A673 (cell line): Measurements from ENCODE around the gene CYP19A1. TPM values are rescaled to one million over a fixed set of nuclear protein-coding genes. Genes with fewer than 3 reads are reported as not detected.

ENCODE experiments used
- BruUV-seq: library from RNA; stranded (reverse); fragments of 400-500 nt; replicated peaks from 2 replicates; lab custom pipeline; 2021; lab: Mats Ljungman, UMichigan
- CTCF ChIA-PET: fragments of 300-600 bp; sonication (Branson Sonifier 250); formaldehyde crosslinking; loops from one replicate; lab custom pipeline; 2022; ENCODE audit warnings: antibody characterized with exemption; lab: Charles Lee
- POLR2A ChIA-PET: fragments of 300-600 bp; sonication (Branson Sonifier 250); formaldehyde crosslinking; loops from one replicate; lab custom pipeline; 2022; ENCODE audit warnings: antibody characterized with exemption; ENCODE audit not compliant: low non-redundant PET; lab: Charles Lee
- DNase-seq: peaks from one replicate; pipeline ENCODE4 v3.0.0-alpha.2; 2015; ENCODE audit warnings: low spot score
- H3K27ac ChIP-seq: fragments of 200-600 bp; sonication (generic); 2 replicates; pipeline ENCODE4 v1.5.1; 2016; ENCODE audit warnings: mixed run types, low read depth, mild to moderate bottlenecking, mixed read lengths, antibody characterized with exemption, low read length; ENCODE audit not compliant: poor library complexity, severe bottlenecking
- H3K27me3 ChIP-seq: fragments of 200-600 bp; sonication (generic); replicated peaks from 2 replicates; pipeline ENCODE4 v1.6.1; 2017; ENCODE audit warnings: mixed run types, low read depth, mild to moderate bottlenecking, mixed read lengths, antibody characterized with exemption, low read length; ENCODE audit not compliant: insufficient read depth, poor library complexity
- H3K36me3 ChIP-seq: fragments of 200-600 bp; sonication (generic); 2 replicates; pipeline ENCODE4 v1.6.1; 2016; ENCODE audit warnings: mixed run types, mild to moderate bottlenecking, mixed read lengths, antibody characterized with exemption, low read length; ENCODE audit not compliant: insufficient read depth, poor library complexity, severe bottlenecking
- H3K4me1 ChIP-seq: fragments of 200-600 bp; sonication (generic); 2 replicates; pipeline ENCODE4 v1.6.1; 2017; ENCODE audit warnings: mixed run types, mild to moderate bottlenecking, mixed read lengths, antibody characterized with exemption, low read length; ENCODE audit not compliant: insufficient read depth, poor library complexity, severe bottlenecking
- H3K4me3 ChIP-seq: fragments of 200-600 bp; sonication (generic); 2 replicates; pipeline ENCODE4 v1.5.1; 2016; ENCODE audit warnings: low read depth, mixed run types, mild to moderate bottlenecking, mixed read lengths, low read length; ENCODE audit not compliant: poor library complexity, severe bottlenecking
- H3K9me3 ChIP-seq: fragments of 200-600 bp; sonication (generic); 2 replicates; pipeline ENCODE4 v1.6.1; 2016; ENCODE audit warnings: mixed run types, low read depth, mild to moderate bottlenecking, mixed read lengths, antibody characterized with exemption, low read length; ENCODE audit not compliant: poor library complexity, severe bottlenecking
- EZH2 ChIP-seq: fragments of 200-600 bp; sonication (generic); IDR thresholded peaks from 2 replicates; pipeline ENCODE4 v1.6.1; 2017; ENCODE audit warnings: borderline replicate concordance, low read depth, mild to moderate bottlenecking, mixed read lengths, antibody characterized with exemption, low read length; ENCODE audit not compliant: poor library complexity, severe bottlenecking
- intact Hi-C: fragments of 100-400 bp; cut with micrococcal nuclease; formaldehyde crosslinking; loops from one replicate; pipeline ENCODE4 v1.10.0; 2022; ENCODE audit not compliant: unreplicated experiment
- total RNA-seq: library from RNA; stranded (reverse); gene quantifications from 2 replicates; pipeline ENCODE4 v1.2.3, GENCODE V29; 2021
- TF ChIP-seq, protein P1 (sequence below): fragments of 300-800, 200-600 bp; sonication (generic); conservative IDR thresholded peaks from 2 replicates; pipeline ENCODE4 v1.5.1; 2017; ENCODE audit warnings: low read depth, mild to moderate bottlenecking, antibody characterized with exemption, low read length, moderate library complexity, mixed read lengths

Gene CYP19A1
- total RNA-seq, 1 experiment from 2014 or later = 0.80 TPM

- no TSS peak for BruUV-seq
- no peaks in the 10 kb centered on the region for H3K36me3 ChIP-seq
- POLR2A ChIA-PET = no interaction called here
- H3K4me1 ChIP-seq = no peaks in the 10 kb centered on the region
- no peak overlapping the region for H3K4me3 ChIP-seq
- no peak for DNase-seq
- intact Hi-C loops = no loop called here
- TF ChIP-seq EZH2 = no peak
- TF ChIP-seq, protein P1, sequence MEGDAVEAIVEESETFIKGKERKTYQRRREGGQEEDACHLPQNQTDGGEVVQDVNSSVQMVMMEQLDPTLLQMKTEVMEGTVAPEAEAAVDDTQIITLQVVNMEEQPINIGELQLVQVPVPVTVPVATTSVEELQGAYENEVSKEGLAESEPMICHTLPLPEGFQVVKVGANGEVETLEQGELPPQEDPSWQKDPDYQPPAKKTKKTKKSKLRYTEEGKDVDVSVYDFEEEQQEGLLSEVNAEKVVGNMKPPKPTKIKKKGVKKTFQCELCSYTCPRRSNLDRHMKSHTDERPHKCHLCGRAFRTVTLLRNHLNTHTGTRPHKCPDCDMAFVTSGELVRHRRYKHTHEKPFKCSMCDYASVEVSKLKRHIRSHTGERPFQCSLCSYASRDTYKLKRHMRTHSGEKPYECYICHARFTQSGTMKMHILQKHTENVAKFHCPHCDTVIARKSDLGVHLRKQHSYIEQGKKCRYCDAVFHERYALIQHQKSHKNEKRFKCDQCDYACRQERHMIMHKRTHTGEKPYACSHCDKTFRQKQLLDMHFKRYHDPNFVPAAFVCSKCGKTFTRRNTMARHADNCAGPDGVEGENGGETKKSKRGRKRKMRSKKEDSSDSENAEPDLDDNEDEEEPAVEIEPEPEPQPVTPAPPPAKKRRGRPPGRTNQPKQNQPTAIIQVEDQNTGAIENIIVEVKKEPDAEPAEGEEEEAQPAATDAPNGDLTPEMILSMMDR = no peak
- no peaks in the 10 kb centered on the region for H3K9me3 ChIP-seq
- no peak overlapping the region for H3K27ac ChIP-seq
- CTCF ChIA-PET = no interaction called here
- H3K27me3 ChIP-seq = no peaks in the 10 kb centered on the region
Measured at GRCh38 chr15:51323749-51324148, 14.6 kb downstream of the CYP19A1 start.

GRCh38 chr15:51322621-51323296 lies 15.6 kb downstream of the CYP19A1 start:
- ChIA-PET POLR2A (no interaction called here), CTCF (interaction anchor here (0.6 kb wide), 1 partner anchor 160 kb away, joined by 3 read pairs; no protein-coding TSS in a partner anchor)
- Histone ChIP-seq H3K27ac (no peak overlapping the region), H3K36me3 (no peaks in the 10 kb centered on the region), H3K9me3 (no peaks in the 10 kb centered on the region), H3K4me1 (no peaks in the 10 kb centered on the region), H3K4me3 (no peak overlapping the region), H3K27me3 (no peaks in the 10 kb centered on the region)
- no TSS peak for BruUV-seq
- no peak for TF ChIP-seq EZH2
- TF ChIP-seq, protein P1 = no peak
- no peak for DNase-seq
- intact Hi-C loops = no loop called here

GRCh38 chr15:51321316-51321715 lies 17.1 kb downstream of the CYP19A1 start:
- Histone ChIP-seq H3K4me3 (no peak overlapping the region), H3K9me3 (no peaks in the 10 kb centered on the region), H3K27ac (no peak overlapping the region), H3K4me1 (no peaks in the 10 kb centered on the region), H3K36me3 (no peaks in the 10 kb centered on the region), H3K27me3 (no peaks in the 10 kb centered on the region)
- DNase-seq = no peak
- intact Hi-C loops = no loop called here
- no TSS peak for BruUV-seq
- CTCF ChIA-PET = no interaction called here
- TF ChIP-seq, protein P1 = no peak
- TF ChIP-seq EZH2 = no peak
- POLR2A ChIA-PET = no interaction called here
